SK-N-SH treated with all-trans-retinoic acid at 6 μM for 48 hours (cell line): Measurements from ENCODE around the gene AHI1.

Experiments used
- ARNTL ChIP-seq: fragments of 450-650 bp; formaldehyde crosslinking; IDR thresholded peaks from 2 replicates; pipeline ENCODE4 v1.5.0; 2020; ENCODE audit warnings: low read depth, mild to moderate bottlenecking, moderate library complexity, borderline replicate concordance
- ISL1 ChIP-seq: fragments of 250-450 bp; sonication (Bioruptor Pico); IDR thresholded peaks from 2 replicates; pipeline ENCODE4 v2.1.2; 2022; ENCODE audit warnings: mild to moderate bottlenecking, moderate library complexity
- OSR1 ChIP-seq: fragments of 250-450 bp; sonication (Bioruptor Pico); IDR thresholded peaks from 2 replicates; pipeline ENCODE4 v1.8.0; 2022; ENCODE audit warnings: moderate library complexity, mild to moderate bottlenecking, inconsistent platforms
- PATZ1 ChIP-seq: fragments of 250-450 bp; sonication (Bioruptor Pico); IDR thresholded peaks from 2 replicates; pipeline ENCODE4 v1.8.0; 2020; ENCODE audit warnings: mild to moderate bottlenecking, moderate library complexity, borderline replicate concordance
- PPARA ChIP-seq: fragments of 250-450 bp; sonication (Bioruptor Pico); IDR thresholded peaks from 2 replicates; pipeline ENCODE4 v1.5.0; 2020; ENCODE audit warnings: mild to moderate bottlenecking, borderline replicate concordance
- ZFP30 ChIP-seq: fragments of 450-650 bp; formaldehyde crosslinking; IDR thresholded peaks from 2 replicates; pipeline ENCODE4 v1.5.0; 2022; ENCODE audit warnings: mild to moderate bottlenecking, moderate library complexity
- ZNF565 ChIP-seq: fragments of 450-650 bp; formaldehyde crosslinking; conservative IDR thresholded peaks from 2 replicates; pipeline ENCODE4 v1.5.0; 2020; ENCODE audit warnings: low read depth, mild to moderate bottlenecking, moderate library complexity
- TF ChIP-seq, protein P1 (sequence below): fragments of 250-450 bp; sonication (Bioruptor Pico); IDR thresholded peaks from 2 replicates; pipeline ENCODE4 v1.5.1; 2020; ENCODE audit warnings: low read depth, mild to moderate bottlenecking, moderate library complexity
- TF ChIP-seq, protein P2 (sequence below): fragments of 250-450 bp; sonication (Bioruptor Pico); IDR thresholded peaks from 2 replicates; pipeline ENCODE4 v1.8.0; 2021; ENCODE audit warnings: low read depth, mild to moderate bottlenecking, moderate library complexity, borderline replicate concordance

DNA sequence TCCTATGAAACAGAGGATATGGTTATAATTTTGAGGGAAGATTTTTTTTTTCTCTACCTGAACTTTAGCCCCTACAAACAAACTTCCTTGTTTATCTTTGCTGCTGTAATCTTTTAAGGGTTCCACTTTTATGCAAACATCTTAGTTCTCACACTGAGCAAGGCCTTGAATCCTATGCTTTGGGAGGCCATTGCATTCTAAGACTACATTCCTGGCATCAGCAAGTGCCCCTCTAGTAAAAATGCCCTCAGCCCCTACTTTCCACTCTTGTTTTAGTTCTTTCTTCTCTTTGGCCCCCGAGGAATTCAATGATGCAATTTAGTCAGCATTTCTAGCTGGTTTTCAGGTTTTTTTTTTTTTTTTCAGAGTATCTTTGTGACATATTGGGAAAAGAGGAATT lies 8.1 kb upstream of the AHI1 start:
- no peak for TF ChIP-seq ZNF565
- no peak for TF ChIP-seq PATZ1
- TF ChIP-seq ZFP30 (CRISPR knock-in tag) = no peak
- TF ChIP-seq, protein P1, sequence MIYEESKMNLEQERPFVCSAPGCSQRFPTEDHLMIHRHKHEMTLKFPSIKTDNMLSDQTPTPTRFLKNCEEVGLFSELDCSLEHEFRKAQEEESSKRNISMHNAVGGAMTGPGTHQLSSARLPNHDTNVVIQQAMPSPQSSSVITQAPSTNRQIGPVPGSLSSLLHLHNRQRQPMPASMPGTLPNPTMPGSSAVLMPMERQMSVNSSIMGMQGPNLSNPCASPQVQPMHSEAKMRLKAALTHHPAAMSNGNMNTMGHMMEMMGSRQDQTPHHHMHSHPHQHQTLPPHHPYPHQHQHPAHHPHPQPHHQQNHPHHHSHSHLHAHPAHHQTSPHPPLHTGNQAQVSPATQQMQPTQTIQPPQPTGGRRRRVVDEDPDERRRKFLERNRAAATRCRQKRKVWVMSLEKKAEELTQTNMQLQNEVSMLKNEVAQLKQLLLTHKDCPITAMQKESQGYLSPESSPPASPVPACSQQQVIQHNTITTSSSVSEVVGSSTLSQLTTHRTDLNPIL (CRISPR knock-in tag) = no peak
- TF ChIP-seq, protein P2, sequence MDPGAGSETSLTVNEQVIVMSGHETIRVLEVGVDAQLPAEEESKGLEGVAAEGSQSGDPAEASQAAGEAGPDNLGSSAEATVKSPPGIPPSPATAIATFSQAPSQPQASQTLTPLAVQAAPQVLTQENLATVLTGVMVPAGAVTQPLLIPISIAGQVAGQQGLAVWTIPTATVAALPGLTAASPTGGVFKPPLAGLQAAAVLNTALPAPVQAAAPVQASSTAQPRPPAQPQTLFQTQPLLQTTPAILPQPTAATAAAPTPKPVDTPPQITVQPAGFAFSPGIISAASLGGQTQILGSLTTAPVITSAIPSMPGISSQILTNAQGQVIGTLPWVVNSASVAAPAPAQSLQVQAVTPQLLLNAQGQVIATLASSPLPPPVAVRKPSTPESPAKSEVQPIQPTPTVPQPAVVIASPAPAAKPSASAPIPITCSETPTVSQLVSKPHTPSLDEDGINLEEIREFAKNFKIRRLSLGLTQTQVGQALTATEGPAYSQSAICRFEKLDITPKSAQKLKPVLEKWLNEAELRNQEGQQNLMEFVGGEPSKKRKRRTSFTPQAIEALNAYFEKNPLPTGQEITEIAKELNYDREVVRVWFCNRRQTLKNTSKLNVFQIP (CRISPR knock-in tag) = no peak
- TF ChIP-seq PPARA (CRISPR knock-in tag) = no peak
- TF ChIP-seq ISL1 (CRISPR knock-in tag) = no peak
- no peak for TF ChIP-seq OSR1 (CRISPR knock-in tag)
- no peak for TF ChIP-seq ARNTL (CRISPR knock-in tag)
